Vagina (tissue), 2 donors: Measurements from ENCODE around the gene SPATA46. TPM values are rescaled to one million over a fixed set of nuclear protein-coding genes. Genes with fewer than 3 reads are reported as not detected.

Experiments
- DNase-seq, 2 donors: peaks; one replicate each; pipeline ENCODE4 v3.0.0-alpha.2; 2017; ENCODE audit errors: extremely low spot score in 2 of 2
- H3K27ac ChIP-seq: fragments of 200-600 bp; sonication (generic); one replicate; pipeline ENCODE4 v1.5.1; 2019
- H3K27me3 ChIP-seq: fragments of 200-600 bp; sonication (generic); one replicate; pipeline ENCODE4 v1.5.1; 2019
- H3K36me3 ChIP-seq, 2 donors: fragments of 200-600 bp; sonication (generic); one replicate each; pipeline ENCODE4 v1.5.1; 2017 to 2019
- H3K4me1 ChIP-seq: fragments of 200-600 bp; sonication (generic); one replicate; pipeline ENCODE4 v1.5.1; 2019
- H3K4me3 ChIP-seq, 2 donors: fragments of 200-600 bp; sonication (generic); 1 replicate in 1 of 2; 2 replicates in 1 of 2; pipeline ENCODE4 v1.5.1; 2016 to 2019
- H3K9me3 ChIP-seq: fragments of 200-600 bp; sonication (generic); one replicate; pipeline ENCODE4 v1.5.1; 2019
- CTCF ChIP-seq, 3 experiments: fragments of 450-650 bp in 2 of 3; fragments of 200-600 bp in 1 of 3; sonication (generic) in 1 of 3; IDR thresholded peaks; one replicate each; pipeline ENCODE4 v1.5.1; 2017 to 2019; ENCODE audit warnings: antibody characterized with exemption in 3 of 3, mild to moderate bottlenecking in 2 of 3, moderate library complexity in 2 of 3
- POLR2A ChIP-seq, 2 donors: fragments of 450-650 bp; IDR thresholded peaks; one replicate each; pipeline ENCODE4 v1.6.1; 2017; ENCODE audit warnings: antibody characterized with exemption in 2 of 2, mild to moderate bottlenecking in 2 of 2, moderate library complexity in 2 of 2
- POLR2AphosphoS5 ChIP-seq, 2 donors: sonication (generic); formaldehyde crosslinking; IDR thresholded peaks; one replicate each; pipeline ENCODE4 v1.9.0; 2017; ENCODE audit warnings: antibody characterized with exemption in 2 of 2, mild to moderate bottlenecking in 2 of 2, low read depth in 1 of 2; ENCODE audit not compliant: insufficient read depth in 1 of 2
- intact Hi-C: fragments of 100-400 bp; cut with DNase I; formaldehyde crosslinking; loops from one replicate; pipeline ENCODE4 v1.15.1; 2023
- total RNA-seq: library from RNA; depleted of rRNA; stranded (reverse); fragments of >200 nt; gene quantifications from one replicate; pipeline ENCODE4 v1.2.3, GENCODE V29; 2016

Gene SPATA46
- total RNA-seq, 1 donor from 2014 or later = not detected

- H3K4me1 ChIP-seq = peaks cover 23% of the 10 kb centered on the region
- H3K9me3 ChIP-seq = no peaks in the 10 kb centered on the region
- no peak overlapping the region for H3K4me3 ChIP-seq
- no peak overlapping the region for H3K27ac ChIP-seq
- intact Hi-C loops = no loop called here
- TF ChIP-seq CTCF (IDR thresholded peaks at IDR 0.05) (peak; percentile 66 to 74 (median 72)), POLR2A (IDR thresholded peaks at IDR 0.05) (no peak), POLR2AphosphoS5 (IDR thresholded peaks at IDR 0.05; ENCODE audit: insufficient read depth in 1 of 2, low read depth in 1 of 2) (peak in 1 of 2 donors; percentile 13)
- H3K36me3 ChIP-seq = no peaks in the 10 kb centered on the region
- DNase-seq = no peak
- H3K27me3 ChIP-seq = no peaks in the 10 kb centered on the region
Observed at GRCh38 chr1:162391790-162392563, 15.3 kb upstream of the SPATA46 start.

- Histone ChIP-seq H3K9me3 (no peaks in the 10 kb centered on the region), H3K27me3 (no peaks in the 10 kb centered on the region), H3K4me1 (peaks cover 23% of the 10 kb centered on the region), H3K4me3 (no peak overlapping the region), H3K36me3 (no peaks in the 10 kb centered on the region), H3K27ac (no peak overlapping the region)
- no peak for TF ChIP-seq CTCF (IDR thresholded peaks at IDR 0.05)
- TF ChIP-seq POLR2A (IDR thresholded peaks at IDR 0.05) = no peak
- no peak for TF ChIP-seq POLR2AphosphoS5 (IDR thresholded peaks at IDR 0.05; ENCODE audit: insufficient read depth in 1 of 2, low read depth in 1 of 2)
- intact Hi-C loops = no loop called here
- DNase-seq = no peak
Observed at GRCh38 chr1:162390396-162391185, 13.9 kb upstream of the SPATA46 start.

GRCh38 chr1:162389971-162390370 lies 13.3 kb upstream of the SPATA46 start:
- TF ChIP-seq POLR2A (IDR thresholded peaks at IDR 0.05) (no peak), CTCF (IDR thresholded peaks at IDR 0.05) (no peak)
- DNase-seq = peak in 1 of 2 donors; percentile 69
- Histone ChIP-seq H3K4me1 (peaks cover 23% of the 10 kb centered on the region), H3K27ac (no peak overlapping the region), H3K36me3 (no peaks in the 10 kb centered on the region), H3K27me3 (no peaks in the 10 kb centered on the region), H3K4me3 (no peak overlapping the region), H3K9me3 (no peaks in the 10 kb centered on the region)
- intact Hi-C loops = loop anchor here (10.0 kb wide), 1 partner anchor 335 kb away; no protein-coding TSS in a partner anchor

GRCh38 chr1:162389021-162389818 lies 12.6 kb upstream of the SPATA46 start:
- Histone ChIP-seq H3K36me3 (no peaks in the 10 kb centered on the region), H3K4me3 (no peak overlapping the region), H3K4me1 (peaks cover 23% of the 10 kb centered on the region), H3K9me3 (no peaks in the 10 kb centered on the region), H3K27me3 (no peaks in the 10 kb centered on the region), H3K27ac (peak overlapping the region; percentile 20)
- no peak for TF ChIP-seq POLR2AphosphoS5 (IDR thresholded peaks at IDR 0.05; ENCODE audit: insufficient read depth in 1 of 2, low read depth in 1 of 2)
- TF ChIP-seq POLR2A (IDR thresholded peaks at IDR 0.05) = no peak
- no peak for TF ChIP-seq CTCF (IDR thresholded peaks at IDR 0.05)
- intact Hi-C loops = loop anchor here (10.0 kb wide), 1 partner anchor 334 kb away; no protein-coding TSS in a partner anchor
- DNase-seq = peak in 1 of 2 donors; percentile 75
